ENCODE results near the gene HAGHL.

- TF ChIP-seq GATA2 (IDR thresholded peaks at IDR 0.05; ENCODE audit: low read depth, low read length) (no peak), GATA3 (IDR thresholded peaks at IDR 0.05; ENCODE audit: low read depth, low read length) (no peak)
Measured at GRCh38 chr16:708019-708418, 18.9 kb upstream of the HAGHL start.
